Activated CD8-positive, alpha-beta memory T cell treated with anti-CD3 and anti-CD28 coated beads, Interleukin-2, amount 50 U/mL, for 48 hours (primary cell): ENCODE measurements around the gene DNAJB4.
"Not testable (repeated sequence)": the region's sequence is repeated elsewhere in the genome, so short reads cannot be mapped to it uniquely, and the experiment has no call there.

Experiments used
- DNase-seq: peaks from one replicate; pipeline ENCODE4 v3.0.0-alpha.2; 2020

The DNAJB4 gene

DNA sequence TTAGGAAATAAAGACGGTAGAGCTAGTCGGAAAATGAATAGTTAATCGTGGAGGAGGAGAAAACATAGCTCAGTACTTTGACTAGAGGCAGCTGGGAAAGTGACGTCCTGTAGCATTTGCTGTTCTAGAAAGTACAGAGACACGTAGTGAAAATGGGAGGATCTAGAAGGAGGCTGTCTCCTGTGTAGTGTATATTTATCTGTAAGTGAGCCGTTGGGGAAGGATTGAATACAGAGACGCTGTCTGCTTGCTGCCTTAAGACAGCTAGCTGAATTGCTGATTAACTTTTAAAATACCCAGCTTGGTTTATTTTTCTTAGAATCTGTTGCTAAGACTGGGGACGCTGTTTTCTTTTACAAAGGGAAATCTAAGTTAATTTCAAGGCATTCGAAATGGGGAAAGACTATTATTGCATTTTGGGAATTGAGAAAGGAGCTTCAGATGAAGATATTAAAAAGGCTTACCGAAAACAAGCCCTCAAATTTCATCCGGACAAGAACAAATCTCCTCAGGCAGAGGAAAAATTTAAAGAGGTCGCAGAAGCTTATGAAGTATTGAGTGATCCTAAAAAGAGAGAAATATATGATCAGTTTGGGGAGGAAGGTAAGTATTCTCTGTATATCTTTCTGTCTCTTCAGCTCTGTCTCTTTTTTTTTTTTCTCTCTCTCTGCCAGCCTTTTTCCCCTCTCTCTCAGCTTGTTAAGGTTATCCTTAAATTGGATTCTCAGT is at the start of gene DNAJB4:
DNAJB4 (plus strand) TSS at position 221 of the 729 bp plus-strand sequence; CDS start at position 393, 172 bp downstream.
- no peak for DNase-seq

DNA sequence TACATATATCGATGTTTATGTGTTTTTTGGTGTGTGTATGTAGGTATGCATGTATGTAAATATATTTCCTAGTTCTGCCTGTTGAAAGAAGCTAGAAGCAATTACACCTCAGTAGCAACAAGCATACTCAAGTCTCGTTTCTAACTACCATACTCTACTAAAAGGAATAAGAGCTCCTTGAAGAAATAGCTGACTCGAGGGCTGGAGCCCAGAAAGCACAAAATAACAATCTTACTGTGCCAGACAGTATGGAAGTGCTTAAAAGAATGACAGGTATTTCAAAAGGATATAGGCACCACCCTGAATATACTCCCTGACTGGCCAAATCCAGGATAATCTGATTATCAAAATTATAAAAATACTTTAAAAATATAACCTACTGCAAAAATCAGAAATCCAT is 49.0 kb upstream of the DNAJB4 start:
- no peak for DNase-seq

DNA sequence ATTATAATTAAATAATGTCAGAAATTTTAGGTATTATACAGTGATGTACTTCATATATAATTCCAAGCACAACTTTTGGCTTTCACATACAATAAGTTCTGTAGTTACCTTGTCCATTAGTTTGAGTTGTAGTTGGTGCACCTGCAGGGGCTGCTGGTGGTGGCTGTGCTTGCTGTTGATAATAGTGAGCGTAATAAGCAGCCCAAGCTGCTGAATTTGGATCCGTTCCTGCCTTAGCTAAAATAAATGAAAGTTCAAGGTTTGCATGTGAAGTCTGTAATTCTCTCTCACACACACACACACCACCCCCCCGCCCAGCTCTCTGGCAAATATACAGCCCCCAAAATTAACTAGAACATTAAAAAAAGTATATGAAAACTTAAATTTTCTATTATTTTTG is 48.3 kb upstream of the DNAJB4 start:
- no peak for DNase-seq

DNA sequence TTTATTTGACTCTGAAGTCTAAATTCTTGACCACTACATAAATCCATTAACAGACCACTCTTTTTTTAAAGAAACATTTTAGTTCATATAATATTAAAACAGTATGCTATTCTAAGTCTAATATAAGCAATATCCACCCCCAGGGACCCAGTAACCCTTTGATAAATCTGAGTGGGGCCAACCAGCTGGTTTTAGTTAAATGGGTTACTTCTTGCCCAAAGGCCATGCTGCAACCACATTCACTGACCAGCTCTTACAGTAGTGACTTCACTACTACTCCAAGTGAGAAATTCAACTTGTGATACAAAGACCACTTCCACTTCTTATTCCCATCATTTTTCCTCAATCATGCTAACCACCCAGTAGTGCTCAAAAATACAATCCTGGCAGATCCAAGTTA is 46.3 kb upstream of the DNAJB4 start:
- DNase-seq = no peak

DNA sequence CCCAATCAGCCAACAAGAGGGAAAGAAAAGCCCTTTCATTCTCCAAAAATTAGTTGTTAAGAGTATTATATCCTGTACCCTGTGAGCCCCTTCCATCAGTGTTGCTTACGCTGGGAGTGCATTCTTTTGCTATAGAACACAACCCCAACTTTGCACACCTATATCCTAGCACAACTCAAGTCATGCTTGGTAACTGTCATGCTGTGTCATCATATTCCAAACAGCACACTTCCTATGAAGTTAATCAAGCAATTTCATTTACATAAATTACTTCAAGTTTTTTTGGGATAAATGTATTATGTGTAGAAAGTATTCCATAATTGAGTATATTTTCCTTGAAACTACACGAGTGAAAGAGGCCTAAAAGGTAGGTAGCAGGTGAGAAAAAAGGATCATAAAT is 45.9 kb upstream of the DNAJB4 start:
- DNase-seq = no peak

DNA sequence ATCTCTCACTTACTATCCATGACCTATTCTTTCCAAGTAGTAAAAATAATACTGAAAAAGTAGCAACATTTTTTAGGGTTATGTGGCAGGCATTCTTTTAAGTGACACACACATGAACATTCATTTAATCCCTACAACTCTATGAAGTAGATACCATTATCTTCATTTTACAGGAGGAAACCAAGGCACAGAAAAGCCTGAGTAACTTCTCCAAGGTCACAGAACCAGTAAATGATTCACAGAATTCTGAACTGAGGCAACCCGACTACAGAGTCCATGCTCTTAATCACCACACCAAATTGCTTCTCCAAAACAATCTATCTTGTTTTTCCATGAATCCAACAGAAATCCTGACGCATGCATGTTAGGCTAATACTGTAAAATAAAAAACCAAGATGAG is 43.3 kb upstream of the DNAJB4 start:
- DNase-seq = no peak

DNA sequence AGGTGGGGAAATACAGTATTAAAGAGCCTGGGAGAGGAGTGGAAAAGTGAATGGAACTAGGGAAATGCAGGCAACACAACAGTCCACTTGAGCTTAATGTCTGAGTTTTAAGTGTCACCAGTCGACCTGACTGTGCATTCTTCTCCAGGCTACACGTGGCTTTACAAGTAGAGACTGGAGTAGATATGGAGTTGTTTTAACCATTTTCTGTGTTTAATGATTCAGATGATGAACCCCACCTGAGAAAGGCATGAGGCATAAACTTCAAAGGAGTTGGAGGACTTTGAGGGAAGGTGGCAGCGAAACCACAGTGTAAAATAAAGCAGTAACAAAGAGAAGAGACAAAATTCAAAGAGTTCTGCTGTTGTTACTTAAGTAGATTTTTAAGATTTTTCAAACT is 38.4 kb upstream of the DNAJB4 start:
- no peak for DNase-seq

DNA sequence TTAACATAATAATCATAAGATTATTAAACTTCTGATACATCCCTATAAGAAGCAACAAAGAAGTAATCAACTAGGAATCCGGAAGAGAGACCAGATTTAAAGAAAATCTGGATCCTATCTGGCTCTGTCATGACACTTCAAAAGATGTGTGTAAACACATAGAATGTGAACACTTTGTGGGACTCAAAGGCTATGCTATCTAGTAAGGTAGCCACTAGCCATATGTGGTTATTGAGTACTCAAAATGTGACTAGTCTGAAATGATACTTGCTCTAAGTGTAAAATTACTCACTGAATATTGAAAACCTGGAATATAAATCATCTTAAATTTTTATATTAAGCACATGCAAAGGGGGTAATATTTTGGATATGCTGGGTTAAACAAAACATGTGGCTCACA is 34.5 kb upstream of the DNAJB4 start:
- DNase-seq = no peak

DNA sequence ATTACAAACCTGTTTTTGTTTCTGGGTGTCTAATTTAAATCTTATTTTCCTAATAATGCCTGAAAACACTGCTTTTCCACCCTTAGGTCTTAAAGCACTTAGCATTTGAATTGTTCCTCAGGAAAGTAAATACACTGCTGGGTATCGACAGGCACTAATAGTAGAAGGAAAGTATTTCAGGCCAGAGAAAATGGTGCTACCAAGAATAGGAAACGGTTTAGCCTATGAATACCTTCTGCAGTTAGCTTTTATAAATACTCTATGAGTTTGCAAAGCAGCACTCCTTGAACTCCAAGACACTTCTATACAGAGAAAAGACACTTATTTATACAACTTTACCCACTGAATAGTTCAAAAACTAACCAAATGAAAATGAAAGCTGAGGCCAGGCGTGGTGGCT is 32.7 kb upstream of the DNAJB4 start:
- no peak for DNase-seq

DNA sequence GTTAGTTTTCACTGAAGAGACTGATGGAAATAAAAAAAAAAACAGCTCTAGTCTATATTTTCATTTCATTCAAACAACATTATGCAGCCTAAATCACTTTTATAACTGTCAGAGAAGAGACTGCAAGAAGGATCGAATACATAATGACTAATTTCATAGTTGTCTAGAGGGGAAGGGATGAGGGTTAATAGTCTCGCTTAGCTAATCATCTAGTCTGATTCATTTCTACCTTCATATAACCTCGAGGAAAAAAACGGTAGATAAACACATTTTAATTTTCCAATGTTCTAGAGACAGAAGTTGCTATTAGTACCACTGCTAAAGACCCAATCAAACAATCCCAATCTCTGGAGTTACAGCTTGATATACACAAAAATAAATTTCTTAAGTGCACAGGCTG is 29.4 kb upstream of the DNAJB4 start:
- no peak for DNase-seq

DNA sequence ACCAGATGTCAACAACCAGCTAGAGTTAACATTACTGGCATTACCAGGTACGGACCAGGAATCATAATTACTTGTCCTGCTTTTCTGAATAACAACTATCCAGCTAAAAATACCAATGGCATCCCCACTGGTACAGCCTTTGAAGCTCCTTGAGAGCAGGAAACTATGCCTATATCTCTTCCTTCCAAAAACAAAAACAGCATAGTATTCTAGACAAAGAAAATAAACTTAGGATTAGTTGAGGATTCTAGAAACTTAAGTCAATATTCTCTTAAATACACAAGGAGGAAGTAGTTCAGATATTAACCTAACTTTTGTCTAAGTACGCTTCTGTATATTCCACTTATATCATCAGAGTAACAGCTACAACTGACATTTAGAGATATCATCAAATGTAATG is 28.8 kb upstream of the DNAJB4 start:
- DNase-seq = no peak

DNA sequence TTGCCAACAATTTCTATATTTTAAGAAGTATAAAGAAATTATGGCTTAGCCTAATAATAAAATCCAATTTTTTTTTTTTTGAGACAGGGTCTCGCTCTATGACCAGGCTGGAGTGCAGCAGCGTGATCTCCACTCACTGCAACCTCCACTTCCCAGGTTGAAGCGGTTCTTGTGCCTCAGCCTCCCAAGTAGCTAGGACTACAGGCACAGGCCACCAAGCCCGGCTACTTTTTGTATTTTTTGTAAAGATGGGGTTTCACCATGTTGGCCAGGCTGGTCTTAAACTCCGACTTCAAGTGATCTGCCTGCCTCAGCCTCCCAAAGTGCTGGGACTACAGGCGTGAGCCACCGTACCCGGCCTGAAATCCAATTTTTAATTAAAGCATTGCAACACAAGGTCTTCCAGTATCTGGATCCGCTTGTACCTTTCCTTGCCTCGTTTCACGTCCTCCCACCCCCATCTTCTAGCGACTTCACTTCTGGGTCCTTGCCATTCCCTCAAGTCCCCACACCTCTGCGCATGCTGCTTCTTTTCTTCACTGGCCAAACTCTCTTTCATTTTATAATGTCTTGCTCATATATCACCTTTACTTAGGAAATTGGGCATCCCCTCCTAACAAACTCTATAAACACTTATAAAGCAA is 28.2 kb upstream of the DNAJB4 start:
- DNase-seq = no peak

DNA sequence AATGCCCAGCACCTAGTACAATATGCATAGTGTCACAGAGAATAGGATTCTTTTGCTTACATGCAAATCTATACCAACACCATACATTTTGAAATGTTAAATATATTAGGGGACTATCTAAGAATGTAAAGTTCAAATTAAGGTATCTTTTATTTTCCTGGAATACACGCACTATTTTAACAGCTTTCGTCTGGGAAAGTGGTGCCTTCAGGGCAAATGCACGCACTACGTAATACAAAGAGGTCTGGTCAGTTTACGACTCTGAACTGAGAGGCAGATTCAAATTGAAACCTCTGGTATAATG is 26.8 kb upstream of the DNAJB4 start:
- DNase-seq = no peak

DNA sequence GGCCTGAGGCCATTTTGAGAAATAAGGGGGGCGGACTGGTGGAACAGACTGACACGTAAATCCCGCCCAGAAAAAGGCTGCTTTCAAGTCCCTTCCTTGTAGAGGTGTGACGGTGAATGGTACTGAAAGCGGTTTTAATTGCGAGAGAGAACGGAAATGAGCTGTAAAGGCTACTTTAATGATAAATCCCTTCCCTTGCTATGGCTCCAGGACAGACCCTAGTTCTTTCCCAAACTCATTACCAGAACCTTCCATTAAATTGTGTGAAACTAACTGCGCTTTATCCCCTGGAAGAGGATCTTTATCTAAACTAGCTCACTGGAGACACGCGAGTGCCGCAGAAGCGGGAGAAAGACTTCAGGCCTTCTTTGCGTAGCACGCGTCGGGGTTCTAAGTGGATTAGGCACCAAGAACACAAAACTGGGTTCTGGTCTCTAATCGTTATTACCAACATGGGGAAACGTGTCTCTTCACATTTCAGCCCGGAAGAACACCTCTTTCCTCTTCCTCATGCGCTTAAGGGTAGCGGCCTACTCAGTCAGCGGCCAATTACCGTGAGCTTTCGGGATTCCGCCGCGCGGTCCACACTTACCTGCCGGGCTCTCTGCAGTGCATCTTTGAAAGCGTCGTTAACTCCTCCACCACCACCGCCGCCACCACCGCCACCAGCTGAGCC is 26.3 kb upstream of the DNAJB4 start:
- DNase-seq = peak; percentile 75

DNA sequence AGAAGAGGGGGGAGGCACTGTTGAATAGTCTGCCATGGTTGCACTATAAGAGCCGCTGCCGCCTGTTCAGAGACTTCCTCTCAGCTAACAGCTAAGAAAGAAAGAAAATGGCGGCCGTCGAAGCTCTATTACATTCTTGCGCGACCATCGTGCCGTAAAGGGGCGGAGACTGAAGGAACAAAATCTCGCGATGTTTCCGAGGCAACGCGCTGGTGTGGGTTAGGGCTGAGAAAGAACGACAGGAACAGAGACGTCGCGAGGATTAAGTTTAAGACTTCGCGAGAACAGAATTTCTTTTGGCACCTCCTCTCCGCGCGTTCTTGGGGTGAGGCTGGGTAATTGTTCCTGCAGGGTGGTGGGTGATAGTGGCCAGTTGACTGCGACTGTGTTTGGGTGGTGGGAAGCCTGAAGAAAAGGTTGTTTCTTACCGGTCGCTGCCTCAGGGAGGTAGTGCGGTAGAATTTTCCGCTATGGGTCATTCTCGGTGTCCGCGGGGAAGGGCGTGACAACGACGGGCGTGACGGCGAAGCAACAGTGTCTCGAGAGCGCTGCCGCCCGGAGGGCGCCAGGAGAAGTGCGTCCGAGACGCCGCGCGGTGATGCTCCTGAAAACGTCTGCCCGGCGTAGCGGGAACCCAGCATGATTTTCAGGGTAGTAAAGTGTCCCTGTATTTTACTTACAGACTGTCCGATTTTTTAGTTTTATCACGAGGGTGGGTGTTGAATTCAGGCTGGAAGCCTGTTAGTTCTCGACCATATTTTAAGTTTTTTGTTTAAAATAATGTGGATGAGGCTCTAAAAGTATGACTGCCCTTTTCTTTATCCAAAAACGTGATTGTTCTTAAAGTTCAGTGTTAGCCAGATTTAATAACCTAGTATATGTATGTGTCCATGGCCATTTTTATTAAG is 25.5 kb upstream of the DNAJB4 start, which contains the start of gene FUBP1:
FUBP1 (minus strand) TSS at position 104 of the 908 bp plus-strand sequence; CDS start at position 36, 68 bp downstream.
- peak; percentile 92 for DNase-seq

DNA sequence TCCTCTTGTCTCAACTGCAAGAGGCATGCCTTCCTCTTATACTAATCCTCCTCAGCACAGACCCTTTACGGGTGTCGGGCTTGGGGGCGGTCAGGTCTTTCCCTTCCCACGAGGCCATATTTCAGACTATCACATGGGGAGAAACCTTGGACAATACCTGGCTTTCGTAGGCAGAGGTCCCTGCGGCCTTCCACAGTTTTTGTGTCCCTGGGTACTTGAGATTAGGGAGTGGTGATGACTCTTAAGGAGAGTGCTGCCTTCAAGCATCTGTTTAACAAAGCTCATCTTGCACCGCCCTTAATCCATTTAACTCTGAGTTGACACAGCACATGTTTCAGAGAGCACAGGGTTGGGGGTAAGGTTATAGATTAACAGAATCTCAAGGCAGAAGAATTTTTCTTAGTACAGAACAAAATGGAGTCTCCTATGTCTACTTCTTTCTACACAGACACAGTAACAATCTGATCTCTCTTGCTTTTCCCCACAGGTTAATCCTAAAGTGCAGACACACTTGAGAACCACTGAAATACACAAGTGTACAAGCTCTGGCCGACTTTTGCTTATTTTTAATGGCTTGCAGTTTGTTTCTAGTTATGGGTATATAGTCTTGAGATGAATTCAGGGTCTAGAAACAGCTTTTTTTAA is 21.3 kb upstream of the DNAJB4 start:
- DNase-seq = not testable (repeated sequence)

DNA sequence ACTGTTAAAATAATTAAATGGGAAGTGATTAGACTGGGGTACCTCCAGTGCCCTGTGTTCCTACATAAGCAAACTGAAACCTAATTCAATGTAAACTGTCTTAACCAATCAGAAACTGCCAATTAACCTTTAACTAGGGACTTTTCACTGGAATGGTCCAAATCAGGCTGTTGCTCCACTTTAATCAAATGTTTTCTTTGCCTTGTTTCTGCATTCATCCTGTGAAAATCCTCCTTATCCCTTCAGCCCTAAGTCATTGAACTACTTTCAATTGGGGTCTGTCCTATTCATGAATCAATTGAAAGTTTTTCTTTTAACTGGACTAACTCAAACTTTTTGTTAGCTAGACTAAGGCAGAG is 20.8 kb upstream of the DNAJB4 start:
- DNase-seq = no peak

DNA sequence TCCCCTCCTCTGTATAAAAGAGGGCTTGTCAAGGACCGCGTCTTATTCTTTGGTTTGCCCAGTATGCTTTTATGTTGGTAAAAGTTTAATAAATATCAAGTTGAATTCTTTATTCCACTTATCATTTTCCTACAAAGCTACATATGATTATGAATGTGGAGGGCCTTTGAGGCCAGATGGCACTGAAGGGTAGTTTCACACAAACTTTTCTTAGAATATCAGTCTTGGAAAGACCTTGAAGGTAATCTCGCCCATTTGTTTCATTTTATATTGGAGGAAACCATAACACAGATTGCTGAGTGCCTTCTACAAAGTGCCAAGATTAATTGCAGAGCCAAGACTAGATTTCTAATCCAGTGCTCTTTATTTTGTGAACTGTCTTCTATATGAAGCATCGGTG is 20.1 kb upstream of the DNAJB4 start:
- DNase-seq = no peak

DNA sequence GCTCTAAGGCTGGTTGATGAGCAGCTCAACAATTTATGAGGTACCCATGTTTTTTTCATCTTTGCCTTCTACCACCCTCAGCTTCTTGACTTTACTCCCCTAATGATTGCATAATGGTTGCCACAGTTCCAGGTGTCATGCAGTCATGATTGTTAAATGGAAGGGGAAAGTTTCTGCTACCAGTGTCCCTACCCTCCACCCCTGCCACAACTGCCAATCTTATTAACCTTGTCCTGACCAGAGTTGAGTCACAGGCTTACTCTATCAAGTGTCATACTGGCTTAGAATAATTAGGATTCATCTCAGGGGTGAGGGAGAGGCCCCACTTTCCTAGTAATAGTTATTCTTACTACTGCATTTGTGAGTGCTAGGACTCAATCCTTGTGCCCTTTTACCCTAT is 17.9 kb upstream of the DNAJB4 start:
- no peak for DNase-seq

DNA sequence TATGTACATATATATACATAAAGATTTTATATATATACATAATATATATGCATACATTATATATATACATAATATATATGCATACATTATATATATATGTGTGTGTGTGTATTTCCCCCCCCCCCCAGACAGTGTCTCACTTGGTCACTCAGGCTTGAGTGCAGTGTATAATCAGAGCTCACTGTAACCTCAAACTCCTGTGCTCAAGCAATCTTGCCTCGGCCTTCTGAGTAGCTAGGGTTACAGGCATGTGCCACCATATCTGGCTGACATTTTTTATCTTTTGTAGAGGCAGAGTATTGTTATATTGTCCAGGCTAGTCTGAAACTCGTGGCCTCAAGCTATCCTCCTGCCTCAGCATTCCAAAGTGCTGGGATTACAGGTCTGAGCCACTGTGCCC is 16.8 kb upstream of the DNAJB4 start:
- no peak for DNase-seq

DNA sequence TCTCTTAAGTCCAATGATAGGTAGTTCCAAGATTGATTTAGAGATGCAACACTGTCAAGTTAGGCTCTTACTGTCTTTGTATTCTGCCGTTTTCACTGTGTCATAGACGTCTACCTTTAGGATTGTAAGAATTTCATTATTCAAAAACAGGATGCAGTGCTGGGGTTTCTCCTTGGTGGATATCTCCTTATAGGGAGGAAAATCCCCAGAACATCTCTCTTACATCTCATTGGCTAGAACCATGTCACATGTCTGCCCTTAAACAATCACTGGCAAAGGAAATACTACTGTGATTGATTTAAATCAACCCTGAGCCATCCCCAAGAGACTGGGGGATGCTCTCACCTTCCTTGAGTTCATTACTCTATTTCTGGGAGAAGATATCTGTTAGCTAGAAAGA is 15.0 kb upstream of the DNAJB4 start:
- DNase-seq = no peak

DNA sequence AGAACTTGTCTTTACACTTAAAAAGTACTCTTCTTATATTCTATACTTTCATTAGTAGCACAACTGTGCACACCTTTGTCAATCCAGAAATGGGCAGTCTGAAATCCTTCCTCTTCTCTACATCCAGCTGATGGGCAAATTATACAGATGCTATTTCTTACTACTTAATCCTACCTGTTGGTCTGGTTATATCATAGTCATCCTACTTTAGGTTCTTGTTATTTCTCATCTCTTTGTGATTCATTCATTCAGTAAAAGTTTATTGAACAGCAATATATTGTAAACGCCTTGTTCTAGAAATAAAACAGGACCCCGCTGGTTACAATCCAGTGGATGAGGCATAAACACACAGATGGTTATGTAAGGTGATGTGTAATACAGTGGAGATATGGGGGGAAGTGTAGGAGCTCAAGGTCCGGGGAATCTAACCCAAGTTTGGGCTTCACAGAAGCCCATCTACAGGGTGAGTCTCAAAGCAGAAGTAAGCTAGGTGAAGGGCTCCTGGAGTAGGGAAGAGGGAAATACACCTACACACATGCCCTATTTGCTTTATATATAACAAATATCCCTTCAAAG is 14.0 kb upstream of the DNAJB4 start:
- DNase-seq = no peak

DNA sequence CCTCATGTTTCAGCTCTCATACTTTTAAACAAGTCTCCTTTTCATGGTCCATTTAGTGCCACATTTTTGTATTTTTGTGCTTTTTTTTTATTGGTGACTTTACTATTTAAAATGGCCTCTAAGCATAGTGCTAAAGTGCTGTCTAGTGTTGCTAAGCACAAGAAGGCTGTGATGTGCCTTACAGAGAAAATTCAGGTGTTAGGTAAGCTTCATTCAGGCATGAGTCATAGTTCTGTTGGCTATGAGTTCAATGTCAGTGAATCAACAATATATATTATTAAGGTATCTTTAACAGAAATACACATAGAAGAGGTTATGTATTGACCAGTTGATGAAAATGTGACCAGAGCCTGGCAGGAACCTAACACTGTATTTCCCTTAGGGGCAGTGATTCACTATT is 13.1 kb upstream of the DNAJB4 start:
- DNase-seq = no peak
